IPS-15b (cell line): ENCODE results near the gene TMEM247.

ENCODE experiments used
- H3K27me3 ChIP-seq: one replicate; pipeline ENCODE4 v1.6.1; 2013; ENCODE audit warnings: low read length; ENCODE audit not compliant: control insufficient read depth, insufficient read depth
- H3K36me3 ChIP-seq: one replicate; pipeline ENCODE4 v1.6.1; 2013; ENCODE audit warnings: low read length; ENCODE audit not compliant: control insufficient read depth, insufficient read depth
- H3K4me1 ChIP-seq: one replicate; pipeline ENCODE4 v1.6.1; 2013; ENCODE audit warnings: mild to moderate bottlenecking, low read length; ENCODE audit not compliant: control insufficient read depth, insufficient read depth
- H3K4me3 ChIP-seq: one replicate; pipeline ENCODE4 v1.5.1; 2013; ENCODE audit warnings: low read depth, low read length
- H3K9ac ChIP-seq: one replicate; pipeline ENCODE4 v1.6.1; 2013; ENCODE audit warnings: low read depth, mild to moderate bottlenecking, low read length
- H3K9me3 ChIP-seq: one replicate; pipeline ENCODE4 v1.6.1; 2013; ENCODE audit warnings: mild to moderate bottlenecking, low read length; ENCODE audit not compliant: control insufficient read depth, insufficient read depth

TMEM247 gene

DNA sequence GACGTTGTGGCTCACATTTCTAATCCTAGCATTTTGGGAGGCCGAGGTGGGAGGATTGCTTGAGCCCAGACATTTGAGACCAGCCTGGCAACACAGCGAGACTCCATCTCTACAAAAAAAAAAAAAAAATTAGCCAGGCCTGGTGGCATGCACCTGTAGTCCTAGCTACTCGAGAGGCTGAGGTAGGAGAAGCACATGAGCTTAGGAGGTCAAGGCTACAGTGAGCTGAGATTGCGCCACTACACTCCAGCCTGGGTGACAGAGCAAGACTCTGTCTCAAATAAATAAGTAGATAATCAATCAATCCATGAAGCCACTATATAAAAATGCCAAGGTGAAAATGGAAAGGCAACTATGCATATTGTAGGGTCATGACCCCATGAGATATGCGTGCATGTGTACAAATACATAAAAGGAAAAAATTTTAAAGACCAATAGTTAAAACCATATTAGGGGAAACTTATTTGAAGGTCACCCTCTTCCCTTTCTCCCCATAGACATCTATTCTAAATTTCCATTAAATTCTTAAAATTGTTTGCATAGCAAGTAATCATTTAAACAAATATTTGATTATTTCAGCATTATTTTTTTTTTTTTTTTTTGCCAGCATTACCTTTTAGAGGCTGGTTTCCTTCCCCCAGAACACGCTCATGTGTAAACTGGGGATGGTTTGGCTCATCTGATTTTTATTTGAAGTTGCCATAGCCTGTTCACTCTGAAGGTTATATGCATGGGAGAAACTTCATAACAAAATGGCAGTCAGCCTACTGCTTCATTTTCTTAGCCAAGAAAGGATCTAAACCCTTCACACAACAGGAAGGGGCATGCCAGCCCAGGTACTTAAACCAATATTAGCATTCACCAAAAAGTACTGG lies 37.3 kb upstream of the TMEM247 start:
- H3K27me3 ChIP-seq, result no peaks in the 10 kb centered on the region
- H3K9me3 ChIP-seq, result no peaks in the 10 kb centered on the region
- H3K4me1 ChIP-seq, result no peaks in the 10 kb centered on the region
- no peaks in the 10 kb centered on the region for H3K36me3 ChIP-seq
- no peak overlapping the region for H3K9ac ChIP-seq
- no peak overlapping the region for H3K4me3 ChIP-seq

DNA sequence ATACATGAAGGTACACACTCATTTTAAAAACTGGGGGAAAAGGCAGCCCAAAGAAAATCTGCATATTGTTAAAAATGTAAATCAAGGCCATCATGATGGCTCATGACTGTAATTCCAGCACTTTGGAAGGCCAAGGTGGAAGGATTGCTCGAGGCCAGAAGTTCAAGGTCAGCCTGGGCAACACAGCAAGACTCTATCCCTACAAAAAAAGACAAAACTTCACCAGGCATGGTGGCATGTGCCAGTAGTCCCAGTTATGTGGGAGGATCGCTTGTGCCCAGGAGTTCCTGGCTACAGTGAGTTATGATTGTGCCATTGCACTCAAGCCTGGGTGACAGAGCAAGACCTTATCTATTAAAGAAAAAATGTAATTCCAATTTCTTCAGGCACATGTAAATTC lies 34.6 kb upstream of the TMEM247 start:
- no peak overlapping the region for H3K4me3 ChIP-seq
- H3K9ac ChIP-seq, result no peak overlapping the region
- H3K4me1 ChIP-seq, result no peaks in the 10 kb centered on the region
- H3K36me3 ChIP-seq, result no peaks in the 10 kb centered on the region
- H3K9me3 ChIP-seq, result no peaks in the 10 kb centered on the region
- H3K27me3 ChIP-seq, result no peaks in the 10 kb centered on the region

GRCh38 chr2:46445556-46445955 lies 33.8 kb upstream of the TMEM247 start:
- Histone ChIP-seq H3K4me1 (no peaks in the 10 kb centered on the region), H3K27me3 (no peaks in the 10 kb centered on the region), H3K36me3 (no peaks in the 10 kb centered on the region), H3K9me3 (no peaks in the 10 kb centered on the region), H3K9ac (no peak overlapping the region), H3K4me3 (no peak overlapping the region)

DNA sequence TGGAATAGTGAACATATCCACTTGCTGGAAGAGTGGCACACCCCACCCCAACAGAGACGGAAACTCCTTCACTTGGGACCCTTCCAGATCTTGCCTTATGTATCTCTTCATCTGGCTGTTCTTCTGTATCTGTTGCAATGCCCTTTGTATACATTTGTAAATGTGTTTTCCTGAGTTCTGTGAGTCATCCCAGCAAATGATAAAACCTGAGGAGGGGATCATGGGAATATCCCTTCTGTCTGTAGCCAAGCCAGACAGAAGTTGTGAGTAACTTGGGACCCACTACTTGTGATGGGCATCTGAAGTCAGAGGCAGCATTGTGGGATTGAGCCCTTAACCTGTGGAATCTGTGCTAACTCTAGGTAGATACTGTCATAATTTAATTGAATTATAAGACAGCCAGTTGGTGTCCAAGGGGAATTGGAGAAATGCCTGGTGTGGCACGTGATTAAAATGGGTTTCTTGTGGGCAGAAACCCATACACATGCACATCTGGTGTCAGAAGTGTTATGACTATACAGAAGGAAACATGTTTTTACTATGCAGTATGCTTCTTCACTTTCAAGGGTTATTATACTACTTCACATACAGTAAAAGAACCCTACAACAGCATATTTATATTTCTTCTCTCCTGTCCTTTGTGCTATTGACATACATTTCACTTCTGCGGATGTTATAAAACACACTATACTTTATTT lies 32.3 kb upstream of the TMEM247 start:
- Histone ChIP-seq H3K27me3 (no peaks in the 10 kb centered on the region), H3K9ac (no peak overlapping the region), H3K36me3 (no peaks in the 10 kb centered on the region), H3K4me3 (no peak overlapping the region), H3K9me3 (no peaks in the 10 kb centered on the region), H3K4me1 (no peaks in the 10 kb centered on the region)

GRCh38 chr2:46447649-46448048 lies 31.7 kb upstream of the TMEM247 start:
- Histone ChIP-seq H3K27me3 (no peaks in the 10 kb centered on the region), H3K9me3 (no peaks in the 10 kb centered on the region), H3K9ac (no peak overlapping the region), H3K36me3 (no peaks in the 10 kb centered on the region), H3K4me3 (no peak overlapping the region), H3K4me1 (no peaks in the 10 kb centered on the region)

GRCh38 chr2:46448111-46448510 lies 31.3 kb upstream of the TMEM247 start:
- Histone ChIP-seq H3K36me3 (no peaks in the 10 kb centered on the region), H3K27me3 (no peaks in the 10 kb centered on the region), H3K9me3 (no peaks in the 10 kb centered on the region), H3K4me1 (no peaks in the 10 kb centered on the region), H3K4me3 (no peak overlapping the region), H3K9ac (no peak overlapping the region)

GRCh38 chr2:46448641-46449040 lies 30.7 kb upstream of the TMEM247 start:
- no peak overlapping the region for H3K9ac ChIP-seq
- no peak overlapping the region for H3K4me3 ChIP-seq
- no peaks in the 10 kb centered on the region for H3K36me3 ChIP-seq
- no peaks in the 10 kb centered on the region for H3K27me3 ChIP-seq
- no peaks in the 10 kb centered on the region for H3K4me1 ChIP-seq
- H3K9me3 ChIP-seq, result no peaks in the 10 kb centered on the region

DNA sequence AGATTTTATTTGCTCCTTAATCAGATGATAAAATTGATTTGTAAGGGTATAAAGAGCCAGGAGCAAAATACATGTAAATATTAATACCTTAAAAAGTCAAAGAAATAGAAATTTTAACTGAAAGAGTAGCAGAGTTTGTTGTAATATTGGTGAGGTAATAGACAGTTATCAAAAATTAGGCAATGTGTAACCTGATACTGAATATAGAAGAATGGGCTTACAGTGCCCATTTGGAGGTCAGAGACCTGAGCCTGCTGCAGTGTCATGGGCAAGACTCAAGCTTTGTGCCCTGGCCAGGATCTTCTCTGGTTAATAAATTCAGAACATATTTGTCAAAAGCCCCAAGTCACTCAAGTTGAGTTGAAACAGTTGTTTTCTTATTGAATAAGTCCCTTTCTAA lies 29.7 kb upstream of the TMEM247 start:
- Histone ChIP-seq H3K4me3 (no peak overlapping the region), H3K4me1 (no peaks in the 10 kb centered on the region), H3K9ac (no peak overlapping the region), H3K9me3 (no peaks in the 10 kb centered on the region), H3K36me3 (no peaks in the 10 kb centered on the region), H3K27me3 (no peaks in the 10 kb centered on the region)

DNA sequence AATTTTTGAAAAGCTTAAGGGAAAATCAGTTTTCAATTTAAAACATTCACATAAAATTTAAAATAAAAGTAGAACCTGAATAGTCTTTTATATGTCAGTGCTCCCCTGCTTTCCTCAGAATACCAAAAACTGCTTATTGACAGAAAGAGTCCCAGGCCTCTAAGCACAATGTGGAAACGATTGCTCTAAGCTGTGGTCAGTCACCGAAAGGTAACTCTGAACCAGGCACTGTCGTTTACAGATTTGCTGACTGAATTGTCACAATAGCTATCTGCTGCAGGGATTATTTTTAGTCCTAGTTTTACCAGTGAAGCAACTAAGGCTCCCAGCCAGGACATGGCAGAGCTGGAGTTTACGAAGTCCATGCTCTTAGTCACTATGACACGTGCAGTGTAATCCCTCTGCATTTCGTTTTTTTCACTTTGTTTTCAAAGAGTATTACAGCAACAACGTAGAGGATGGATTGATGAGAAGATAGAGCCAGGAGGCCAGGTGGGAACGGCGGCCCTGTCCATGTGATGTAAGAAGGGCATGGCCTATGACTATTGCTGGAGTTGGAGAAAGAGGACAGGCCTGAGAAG lies 28.1 kb upstream of the TMEM247 start:
- Histone ChIP-seq H3K9ac (no peak overlapping the region), H3K27me3 (no peaks in the 10 kb centered on the region), H3K36me3 (no peaks in the 10 kb centered on the region), H3K4me3 (no peak overlapping the region), H3K9me3 (no peaks in the 10 kb centered on the region), H3K4me1 (no peaks in the 10 kb centered on the region)

- Histone ChIP-seq H3K9ac (no peak overlapping the region), H3K36me3 (no peaks in the 10 kb centered on the region), H3K27me3 (no peaks in the 10 kb centered on the region), H3K4me3 (no peak overlapping the region), H3K9me3 (no peaks in the 10 kb centered on the region), H3K4me1 (peaks cover 2% of the 10 kb centered on the region)
These were observed 22.6 kb upstream of the TMEM247 start for GRCh38 chr2:46456789-46457188.

- H3K27me3 ChIP-seq, result no peaks in the 10 kb centered on the region
- H3K9ac ChIP-seq, result no peak overlapping the region
- H3K9me3 ChIP-seq, result no peaks in the 10 kb centered on the region
- peaks cover 2% of the 10 kb centered on the region for H3K4me1 ChIP-seq
- H3K4me3 ChIP-seq, result no peak overlapping the region
- H3K36me3 ChIP-seq, result no peaks in the 10 kb centered on the region
These were observed 20.4 kb upstream of the TMEM247 start for GRCh38 chr2:46458763-46459500.
